Measurements from ENCODE around the gene GLT6D1. TPM values are rescaled to one million over a fixed set of nuclear protein-coding genes. Genes with fewer than 3 reads are reported as not detected.

The GLT6D1 gene
- total RNA-seq, 1 donor from 2014 or later = not detected

GRCh38 chr9:135616619-135617537 is 22.5 kb downstream of the GLT6D1 start:
- Mint-ChIP-seq H3K9me3 (ENCODE audit: low read depth) (no peaks in the 10 kb centered on the region), H3K27me3 (ENCODE audit: low read depth) (peaks cover 25% of the 10 kb centered on the region), H3K36me3 (ENCODE audit: low read depth) (no peaks in the 10 kb centered on the region), H3K4me3 (ENCODE audit: unreplicated experiment) (no peak overlapping the region), H3K27ac (ENCODE audit: unreplicated experiment) (no peak overlapping the region), H3K4me1 (ENCODE audit: low read depth) (no peaks in the 10 kb centered on the region)
- TF ChIP-seq CTCF (IDR thresholded peaks at IDR 0.05) = no peak
- peak; percentile 72 for DNase-seq (ENCODE audit: low spot score)

GRCh38 chr9:135615666-135616618 is 23.4 kb downstream of the GLT6D1 start:
- no peak overlapping the region for H3K27ac Mint-ChIP-seq (ENCODE audit: unreplicated experiment)
- H3K36me3 Mint-ChIP-seq (ENCODE audit: low read depth) = no peaks in the 10 kb centered on the region
- no peak for TF ChIP-seq CTCF (IDR thresholded peaks at IDR 0.05)
- H3K9me3 Mint-ChIP-seq (ENCODE audit: low read depth) = no peaks in the 10 kb centered on the region
- peaks cover 23% of the 10 kb centered on the region for H3K27me3 Mint-ChIP-seq (ENCODE audit: low read depth)
- H3K4me1 Mint-ChIP-seq (ENCODE audit: low read depth) = no peaks in the 10 kb centered on the region
- DNase-seq (ENCODE audit: low spot score) = peak; percentile 85
- no peak overlapping the region for H3K4me3 Mint-ChIP-seq (ENCODE audit: unreplicated experiment)

- no peak overlapping the region for H3K4me3 Mint-ChIP-seq (ENCODE audit: unreplicated experiment)
- H3K27ac Mint-ChIP-seq (ENCODE audit: unreplicated experiment) = no peak overlapping the region
Observed at GRCh38 chr9:135614821-135615665, 24.3 kb downstream of the GLT6D1 start.

GRCh38 chr9:135613946-135614805 is 25.2 kb downstream of the GLT6D1 start:
- peak; percentile 89 for DNase-seq (ENCODE audit: low spot score)
- Mint-ChIP-seq H3K4me1 (ENCODE audit: low read depth) (no peaks in the 10 kb centered on the region), H3K36me3 (ENCODE audit: low read depth) (no peaks in the 10 kb centered on the region)

More at GRCh38 chr9:135614821-135615665, 24.3 kb downstream of the GLT6D1 start:
- Mint-ChIP-seq H3K4me1 (ENCODE audit: low read depth) (no peaks in the 10 kb centered on the region), H3K9me3 (ENCODE audit: low read depth) (no peaks in the 10 kb centered on the region), H3K27me3 (ENCODE audit: low read depth) (peaks cover 20% of the 10 kb centered on the region), H3K36me3 (ENCODE audit: low read depth) (no peaks in the 10 kb centered on the region)
- peak; percentile 77 for DNase-seq (ENCODE audit: low spot score)
- TF ChIP-seq CTCF (IDR thresholded peaks at IDR 0.05) = no peak

More at GRCh38 chr9:135613946-135614805, 25.2 kb downstream of the GLT6D1 start:
- peaks cover 23% of the 10 kb centered on the region for H3K27me3 Mint-ChIP-seq (ENCODE audit: low read depth)
- no peak overlapping the region for H3K4me3 Mint-ChIP-seq (ENCODE audit: unreplicated experiment)
- no peak for TF ChIP-seq CTCF (IDR thresholded peaks at IDR 0.05)
- no peak overlapping the region for H3K27ac Mint-ChIP-seq (ENCODE audit: unreplicated experiment)
- no peaks in the 10 kb centered on the region for H3K9me3 Mint-ChIP-seq (ENCODE audit: low read depth)

All from chondrocyte (in vitro differentiated cells).